Fibroblast of the aortic adventitia (primary cell): ENCODE measurements around the gene RRP15. TPM values are rescaled to one million over a fixed set of nuclear protein-coding genes. Genes with fewer than 3 reads are reported as not detected.

Experiments
- DNase-seq: peaks from one replicate; pipeline ENCODE4 v3.0.0-alpha.2; 2010; ENCODE audit warnings: low read depth
- H3K4me3 ChIP-seq: 2 replicates; pipeline ENCODE4 v1.5.1; 2011; ENCODE audit warnings: low read depth, mild to moderate bottlenecking, control low read depth, low read length, moderate library complexity
- CTCF ChIP-seq: IDR thresholded peaks from 2 replicates; pipeline ENCODE4 v1.5.1; 2011; ENCODE audit warnings: mild to moderate bottlenecking, low read length, control low read depth, inconsistent platforms; ENCODE audit not compliant: insufficient read depth
- total RNA-seq: library from RNA; depleted of rRNA; stranded (reverse); fragments of >200 nt; gene quantifications from 2 replicates; pipeline ENCODE4 v1.2.3, GENCODE V29; 2012; ENCODE audit warnings: low replicate concordance

RRP15 gene
- total RNA-seq, 1 donor = 10.0 TPM

GRCh38 chr1:218255090-218255489 is 30.0 kb upstream of the RRP15 start:
- no peak overlapping the region for H3K4me3 ChIP-seq
- DNase-seq = no peak
- no peak for TF ChIP-seq CTCF

- no peak overlapping the region for H3K4me3 ChIP-seq
- TF ChIP-seq CTCF = no peak
- no peak for DNase-seq
These were observed 27.7 kb upstream of the RRP15 start for GRCh38 chr1:218257371-218257770.

GRCh38 chr1:218257971-218258370 is 27.1 kb upstream of the RRP15 start:
- no peak overlapping the region for H3K4me3 ChIP-seq
- TF ChIP-seq CTCF = no peak
- DNase-seq = no peak

- no peak overlapping the region for H3K4me3 ChIP-seq
- DNase-seq = no peak
- TF ChIP-seq CTCF = no peak
These were observed 25.8 kb upstream of the RRP15 start for GRCh38 chr1:218259339-218259738.

- no peak overlapping the region for H3K4me3 ChIP-seq
- TF ChIP-seq CTCF = no peak
- DNase-seq = no peak
These were observed 25.3 kb upstream of the RRP15 start for GRCh38 chr1:218259800-218260199.

- no peak for DNase-seq
- H3K4me3 ChIP-seq = no peak overlapping the region
- no peak for TF ChIP-seq CTCF
These were observed 22.8 kb upstream of the RRP15 start for GRCh38 chr1:218262259-218262658.

- no peak for TF ChIP-seq CTCF
- peak; percentile 10 for DNase-seq
- H3K4me3 ChIP-seq = no peak overlapping the region
These were observed 18.7 kb upstream of the RRP15 start for GRCh38 chr1:218266356-218266755.
